H1 (cell line): ENCODE results near the gene GRM1. TPM values are rescaled to one million over a fixed set of nuclear protein-coding genes. Genes with fewer than 3 reads are reported as not detected.

Experiments used
- CTCF ChIA-PET: fragments of 300-600 bp; sonication (Branson Sonifier 250); formaldehyde crosslinking; loops from one replicate; lab custom pipeline; 2021; ENCODE audit not compliant: partially characterized antibody; lab: Charles Lee
- POLR2A ChIA-PET: fragments of 300-600 bp; sonication (Branson Sonifier 250); formaldehyde crosslinking; loops from one replicate; lab custom pipeline; 2021; ENCODE audit warnings: inconsistent platforms; ENCODE audit not compliant: partially characterized antibody; lab: Charles Lee
- DNase-seq, 2 experiments: peaks; one replicate each; pipeline versions ENCODE4 v3.0.0 to v3.0.0-alpha.2; 2010 to 2022; ENCODE audit warnings: low spot score in 2 of 2, low read depth in 1 of 2, mixed read lengths in 1 of 2
- FAIRE-seq: peaks from 2 replicates; lab custom pipeline; 2011; peaks lifted over from hg19 to GRCh38; lab: Jason Lieb, UNC
- H2AFZ ChIP-seq: 2 replicates; pipeline ENCODE4 v1.8.1; 2012; ENCODE audit warnings: low read length, inconsistent platforms
- H2AK5ac ChIP-seq: 2 replicates; pipeline ENCODE4 v1.6.1; 2013; ENCODE audit warnings: low read depth, low read length
- H2BK120ac ChIP-seq: replicated peaks from 2 replicates; pipeline ENCODE3; 2013; ENCODE audit warnings: low read depth, low read length, inconsistent platforms
- H2BK12ac ChIP-seq: 2 replicates; pipeline ENCODE4 v1.6.1; 2013; ENCODE audit warnings: low read depth, low read length
- H2BK15ac ChIP-seq: 2 replicates; pipeline ENCODE4 v1.6.1; 2013; ENCODE audit warnings: low read length
- H2BK20ac ChIP-seq: 2 replicates; pipeline ENCODE4 v1.6.1; 2013; ENCODE audit warnings: low read length
- H2BK5ac ChIP-seq: 2 replicates; pipeline ENCODE4 v1.6.1; 2013; ENCODE audit warnings: low read depth, low read length
- H3K14ac ChIP-seq: 2 replicates; pipeline ENCODE4 v1.6.1; 2013; ENCODE audit warnings: inconsistent platforms; ENCODE audit not compliant: insufficient read length
- H3K18ac ChIP-seq: 2 replicates; pipeline ENCODE4 v1.6.1; 2013; ENCODE audit warnings: low read length; ENCODE audit errors: extremely low read depth
- H3K23ac ChIP-seq: 2 replicates; pipeline ENCODE4 v1.6.1; 2013; ENCODE audit warnings: inconsistent platforms; ENCODE audit not compliant: insufficient read length
- H3K23me2 ChIP-seq: 2 replicates; pipeline ENCODE4 v1.6.1; 2013; ENCODE audit warnings: low read depth, low read length
- H3K27ac ChIP-seq: 2 replicates; pipeline ENCODE4 v1.6.1; 2011; ENCODE audit warnings: low read depth, low read length, inconsistent platforms
- H3K27me3 ChIP-seq, 4 experiments: replicated peaks in 1 of 4; 1 replicate in 1 of 4; 2 replicates in 3 of 4; pipeline versions ENCODE4 v1.6.1 to v1.8.1; 2011 to 2013; ENCODE audit warnings: low read length in 3 of 4, mild to moderate bottlenecking in 3 of 4, inconsistent platforms in 2 of 4, mixed read lengths in 2 of 4, moderate library complexity in 1 of 4; ENCODE audit not compliant: control insufficient read depth in 3 of 4, insufficient read depth in 3 of 4; ENCODE audit errors: extremely low read depth in 1 of 4
- H3K36me3 ChIP-seq, 4 experiments: 2 replicates each; pipeline versions ENCODE4 v1.6.1 to v1.8.1; 2011 to 2013; ENCODE audit warnings: mild to moderate bottlenecking in 4 of 4, low read length in 3 of 4, moderate library complexity in 2 of 4, control low read depth in 1 of 4, inconsistent platforms in 1 of 4; ENCODE audit not compliant: insufficient read depth in 4 of 4, control insufficient read depth in 2 of 4
- H3K4ac ChIP-seq: replicated peaks from 2 replicates; pipeline ENCODE3; 2013; ENCODE audit warnings: low read length, low read depth, mixed read lengths, inconsistent platforms; ENCODE audit not compliant: insufficient read length
- H3K4me1 ChIP-seq, 4 experiments: replicated peaks in 1 of 4; 1 replicate in 1 of 4; 2 replicates in 3 of 4; pipeline versions ENCODE4 v1.6.1 to v1.8.1; 2011 to 2013; ENCODE audit warnings: low read length in 3 of 4, inconsistent platforms in 2 of 4, mixed read lengths in 1 of 4; ENCODE audit not compliant: insufficient read depth in 4 of 4, control insufficient read depth in 3 of 4
- H3K4me2 ChIP-seq, 2 experiments: 2 replicates each; pipeline versions ENCODE4 v1.6.1 to v1.8.1; 2011 to 2013; ENCODE audit warnings: low read depth in 2 of 2, low read length in 2 of 2, control low read depth in 1 of 2, inconsistent platforms in 1 of 2, mild to moderate bottlenecking in 1 of 2; ENCODE audit not compliant: insufficient read depth in 1 of 2
- H3K4me3 ChIP-seq, 4 experiments: fragments of 200-600, 300-600 bp in 1 of 4; sonication (generic), shearing (Covaris generic), sonication (Bioruptor Twin) in 1 of 4; 2 replicates each; pipeline versions ENCODE4 v1.5.1 to v1.8.1; 2011 to 2016; ENCODE audit warnings: low read length in 4 of 4, low read depth in 3 of 4, control low read depth in 2 of 4, inconsistent platforms in 2 of 4, mild to moderate bottlenecking in 2 of 4, mixed read lengths in 1 of 4, moderate library complexity in 1 of 4; ENCODE audit not compliant: insufficient read depth in 2 of 4; ENCODE audit errors: extremely low read depth in 1 of 4
- H3K56ac ChIP-seq: replicated peaks from 2 replicates; pipeline ENCODE3; 2013; ENCODE audit warnings: low read depth, mild to moderate bottlenecking, mixed read lengths, low read length, inconsistent platforms; ENCODE audit not compliant: insufficient read length
- H3K79me1 ChIP-seq: 2 replicates; pipeline ENCODE4 v1.6.1; 2013; ENCODE audit warnings: low read depth, low read length, control low read depth
- H3K79me2 ChIP-seq, 2 experiments: 2 replicates each; pipeline versions ENCODE4 v1.6.1 to v1.8.1; 2012 to 2013; ENCODE audit warnings: low read length in 2 of 2, mild to moderate bottlenecking in 2 of 2, inconsistent platforms in 1 of 2; ENCODE audit not compliant: insufficient read depth in 2 of 2, control insufficient read depth in 1 of 2
- H3K9ac ChIP-seq, 4 experiments: replicated peaks in 1 of 4; 1 replicate in 1 of 4; 2 replicates in 3 of 4; pipeline versions ENCODE4 v1.6.1 to v1.8.1; 2011 to 2013; ENCODE audit warnings: low read depth in 3 of 4, low read length in 3 of 4, control low read depth in 2 of 4, mild to moderate bottlenecking in 2 of 4, moderate library complexity in 2 of 4, inconsistent platforms in 1 of 4; ENCODE audit errors: extremely low read depth in 1 of 4
- H3K9me3 ChIP-seq, 2 experiments: 2 replicates each; pipeline versions ENCODE4 v1.6.1 to v1.8.1; 2012 to 2013; ENCODE audit warnings: mild to moderate bottlenecking in 2 of 2, moderate library complexity in 2 of 2, control low read depth in 1 of 2, inconsistent platforms in 1 of 2, low read depth in 1 of 2, low read length in 1 of 2, mixed read lengths in 1 of 2; ENCODE audit not compliant: insufficient read depth in 2 of 2
- H4K20me1 ChIP-seq, 2 experiments: replicated peaks in 1 of 2; 2 replicates each; pipeline versions ENCODE3 to v1.8.1; 2011 to 2013; ENCODE audit warnings: inconsistent platforms in 2 of 2, low read length in 2 of 2, mild to moderate bottlenecking in 1 of 2; ENCODE audit not compliant: insufficient read depth in 2 of 2, control insufficient read depth in 1 of 2
- H4K5ac ChIP-seq: 2 replicates; pipeline ENCODE4 v1.6.1; 2013; ENCODE audit warnings: low read length, low read depth, mixed read lengths, inconsistent platforms; ENCODE audit not compliant: insufficient read length
- H4K8ac ChIP-seq: 2 replicates; pipeline ENCODE4 v1.8.0; 2013; ENCODE audit warnings: mild to moderate bottlenecking, moderate library complexity, low read length, inconsistent platforms; ENCODE audit not compliant: insufficient read depth; ENCODE audit errors: extremely low read depth
- H4K91ac ChIP-seq: replicated peaks from 2 replicates; pipeline ENCODE3; 2013; ENCODE audit warnings: low read length, mixed read lengths, inconsistent platforms; ENCODE audit not compliant: insufficient read length
- BRCA1 ChIP-seq: IDR thresholded peaks from 2 replicates; pipeline ENCODE4 v1.6.1; 2012; ENCODE audit warnings: low read depth, low read length, improper control_type of control experiment
- CEBPB ChIP-seq: IDR thresholded peaks from 2 replicates; pipeline ENCODE4 v1.6.1; 2012; ENCODE audit warnings: low read depth, low read length
- EP300 ChIP-seq, 2 experiments: IDR thresholded peaks; 1 replicate in 1 of 2; 2 replicates in 1 of 2; pipeline ENCODE4 v1.6.1; 2011 to 2012; ENCODE audit warnings: low read depth in 2 of 2, low read length in 2 of 2, mild to moderate bottlenecking in 2 of 2, borderline replicate concordance in 1 of 2, inconsistent platforms in 1 of 2, moderate library complexity in 1 of 2
- FOSL1 ChIP-seq: IDR thresholded peaks from 2 replicates; pipeline ENCODE4 v1.6.1; 2011; ENCODE audit warnings: mild to moderate bottlenecking, low read depth, low read length, moderate library complexity; ENCODE audit not compliant: insufficient read depth
- KDM5A ChIP-seq: fragments of 200-600 bp; IDR thresholded peaks from 2 replicates; pipeline ENCODE4 v1.7.1; 2012; ENCODE audit warnings: mild to moderate bottlenecking, low read length, inconsistent platforms, mixed read lengths
- MAFK ChIP-seq: IDR thresholded peaks from 2 replicates; pipeline ENCODE4 v1.6.1; 2012; ENCODE audit warnings: low read depth, mild to moderate bottlenecking, improper control_type of control experiment, low read length
- RFX5 ChIP-seq: IDR thresholded peaks from 2 replicates; pipeline ENCODE4 v1.6.1; 2011; ENCODE audit warnings: low read depth, low read length, improper control_type of control experiment, borderline replicate concordance
- SIX5 ChIP-seq: IDR thresholded peaks from 2 replicates; pipeline ENCODE4 v1.6.1; 2011; ENCODE audit warnings: mild to moderate bottlenecking, low read depth, low read length
- TAF1 ChIP-seq: IDR thresholded peaks from 2 replicates; pipeline ENCODE4 v1.6.1; 2011; ENCODE audit warnings: mild to moderate bottlenecking, low read depth, low read length
- TCF12 ChIP-seq: IDR thresholded peaks from 2 replicates; pipeline ENCODE4 v1.6.1; 2011; ENCODE audit warnings: low read depth, mild to moderate bottlenecking, low read length
- WGBS, 2 experiments: shearing (Covaris generic) in 1 of 2; methylation state at CpG; one replicate each; pipeline versions ENCODE4 v1.1.6 to v1.1.7; 2013 to 2015; ENCODE audit warnings: low lambda C conversion rate in 2 of 2, mixed read lengths in 2 of 2, inconsistent platforms in 1 of 2, low coverage in 1 of 2, missing lambda C conversion rate in 1 of 2; ENCODE audit not compliant: insufficient replicate concordance in 2 of 2, insufficient coverage in 1 of 2, insufficient read length in 1 of 2; ENCODE audit errors: extremely low coverage in 1 of 2, missing lambda C conversion rate in 1 of 2; 5-methylcytosine and 5-hydroxymethylcytosine counted together
- long read RNA-seq, 2 experiments: library from RNA in 1 of 2; library from capped mRNA in 1 of 2; stranded (forward); transcript quantifications; one replicate each; pipeline ENCODE4 v2.0.0, GENCODE V29; 2021; ENCODE audit warnings: inconsistent platforms in 1 of 2
- polyA minus RNA-seq, 3 experiments: library from RNA; depleted of rRNA, polyadenylated mRNA; stranded (reverse); fragments of >200 nt; gene quantifications; 1 replicate in 2 of 3; 2 replicates in 1 of 3; pipeline ENCODE4 v1.2.3, GENCODE V29; 2011
- polyA plus RNA-seq, 7 experiments: library from polyadenylated mRNA; depleted of rRNA in 3 of 7; stranded (reverse) in 5 of 7; unstranded in 2 of 7; fragments of >200 nt in 5 of 7; fragments of 200-250 nt in 2 of 7; gene quantifications; 1 replicate in 5 of 7; 2 replicates in 1 of 7; 4 replicates in 1 of 7; pipeline versions ENCODE4 v1.2.1 to v1.2.3, GENCODE V29; 2011 to 2013; ENCODE audit warnings: missing spikeins in 2 of 7, mixed read lengths in 2 of 7
- total RNA-seq: library from RNA; stranded (reverse); fragmentation: NEBNext Ultra II Directional; extraction: Animal tissue kit (Norgen Biotek cat#: 25700); gene quantifications from 2 replicates; pipeline ENCODE4 v1.2.1, GENCODE V29; 2021

The GRM1 gene
- total RNA-seq, result 0.78 and 1.3 TPM in 2 replicates
- 0.15 and 0.33 TPM in 2 replicates for polyA plus RNA-seq (2011; rRNA removed)
- polyA plus RNA-seq (2011; cell fraction: cytosol; rRNA removed), result 0.18 TPM
- polyA plus RNA-seq (2011; cell fraction: nucleus; rRNA removed), result 0.50 TPM
- polyA plus RNA-seq (2012, experiment 1 of 2), result 0.11 to 0.28 TPM (median 0.15 TPM) in 4 replicates
- polyA plus RNA-seq (2012, experiment 2 of 2), result not detected
- 0.34 TPM for polyA plus RNA-seq (2013, experiment 1 of 2)
- polyA plus RNA-seq (2013, experiment 2 of 2), result 0.35 TPM
- polyA minus RNA-seq (2011; rRNA and poly(A)+ RNA removed), result 1.4 and 1.8 TPM in 2 replicates
- polyA minus RNA-seq (2011; cell fraction: cytosol; rRNA and poly(A)+ RNA removed), result 0.95 TPM
- 2.5 TPM for polyA minus RNA-seq (2011; cell fraction: nucleus; rRNA and poly(A)+ RNA removed)
- long read RNA-seq, experiment 1, partial matches to known transcripts, result 1 of 4 reads
- long read RNA-seq, experiment 1, other reads (novel, unspliced or antisense), result 3 of 4 reads
- long read RNA-seq, experiment 2, result 0 reads

GRCh38 chr6:146028851-146029572 is at the start of gene GRM1:
Gene GRM1, plus strand, starts transcription at chr6:146029062. Its CDS starts 456 bp downstream, at chr6:146029518.
- no peak within 1 kb of the TSS for H4K8ac ChIP-seq
- no peaks in the 10 kb centered on the region for H3K36me3 ChIP-seq
- H3K4ac ChIP-seq, result no peak within 1 kb of the TSS
- H3K79me2 ChIP-seq, result no peaks in the 10 kb centered on the region
- no peak within 1 kb of the TSS for H2BK12ac ChIP-seq
- H3K4me3 ChIP-seq, result peak within 1 kb of the TSS; percentile 59 to 69 (median 65)
- peak within 1 kb of the TSS; percentile 90 to 94 for H3K4me2 ChIP-seq
- peaks cover 0 to 5% (median 2%) of the 10 kb centered on the region in 4 experiments; a peak in 3 of 7 replicates for H3K27me3 ChIP-seq
- no peak within 1 kb of the TSS for H3K27ac ChIP-seq
- no peaks in the 10 kb centered on the region for H3K9me3 ChIP-seq
- H3K23me2 ChIP-seq, result peaks cover 10% of the 10 kb centered on the region
- peak within 1 kb of the TSS; percentile 74; the same call in 1 of the 2 replicates for H2AFZ ChIP-seq
- no peak within 1 kb of the TSS for H3K18ac ChIP-seq
- H3K4me1 ChIP-seq, result peaks cover 0 to 2% (median 0%) of the 10 kb centered on the region in 4 experiments; a peak in 3 of 7 replicates
- H3K9ac ChIP-seq, result 0 out of 7 replicates have a peak within 1 kb of the TSS, but pooled peaks of 1 of the 4 experiments have one; percentile 18
- H4K5ac ChIP-seq, result no peak within 1 kb of the TSS
- POLR2A ChIA-PET, result interaction anchor here (1.0 to 1.2 kb wide), 2 partner anchors 10 to 64 kb away, joined by 4 to 7 read pairs; partner anchors contain the start of gene SHPRH
- CTCF ChIA-PET, result interaction anchor here (0.6 to 2.5 kb wide), 8 partner anchors 9 to 107 kb away, joined by 3 to 11 read pairs (median 4); no protein-coding TSS in a partner anchor
- WGBS, 2 experiments, result 89% methylated on average over 39 of the region's 39 CpGs; no CpG with 5 or more reads in 1 of the 2 experiments
- no peak within 1 kb of the TSS for H3K23ac ChIP-seq
- no peak within 1 kb of the TSS for H2BK120ac ChIP-seq
- no peak within 1 kb of the TSS for H3K14ac ChIP-seq
- no peak within 1 kb of the TSS for H3K56ac ChIP-seq
- no peak within 1 kb of the TSS for H2BK15ac ChIP-seq
- H4K20me1 ChIP-seq, result no peaks in the 10 kb centered on the region
- H2BK20ac ChIP-seq, result no peak within 1 kb of the TSS
- H4K91ac ChIP-seq, result no peak within 1 kb of the TSS
- no peak within 1 kb of the TSS for H2BK5ac ChIP-seq
- no peaks in the 10 kb centered on the region for H3K79me1 ChIP-seq
- H2AK5ac ChIP-seq, result no peak within 1 kb of the TSS
- peak in 1 of 2 experiments; percentile 48 for DNase-seq
- FAIRE-seq, result no peak
- TF ChIP-seq TCF12 (no peak), RFX5 (no peak), FOSL1 (no peak), SIX5 (no peak), TAF1 (no peak), KDM5A (no peak), EP300 (IDR thresholded peaks at IDR 0.05; ENCODE audit: borderline replicate concordance in 1 of 2, low read depth in 2 of 2, low read length in 2 of 2) (no peak), BRCA1 (no peak), CEBPB (no peak), MAFK (no peak)
